Stimulated activated CD4-positive, alpha-beta T cell treated with anti-CD3 and anti-CD28 coated beads, Interleukin-4, amount 100 ng/mL, for 24 hours (primary cell): ENCODE results near the gene RCOR1.
"Not testable (repeated sequence)": the region's sequence is repeated elsewhere in the genome, so short reads cannot be mapped to it uniquely, and the experiment has no call there.

Experiments used
- DNase-seq: peaks from one replicate; pipeline ENCODE4 v3.0.0-alpha.2; 2020

RCOR1 gene

GRCh38 chr14:102571478-102572042 lies 20.9 kb upstream of the RCOR1 start:
- no peak for DNase-seq

GRCh38 chr14:102573161-102573560 lies 19.3 kb upstream of the RCOR1 start:
- DNase-seq: not testable (repeated sequence)

- no peak for DNase-seq
These were observed 18.8 kb upstream of the RCOR1 start for GRCh38 chr14:102573591-102574046.

- no peak for DNase-seq
These were observed 17.9 kb upstream of the RCOR1 start for GRCh38 chr14:102574281-102575159.

DNA sequence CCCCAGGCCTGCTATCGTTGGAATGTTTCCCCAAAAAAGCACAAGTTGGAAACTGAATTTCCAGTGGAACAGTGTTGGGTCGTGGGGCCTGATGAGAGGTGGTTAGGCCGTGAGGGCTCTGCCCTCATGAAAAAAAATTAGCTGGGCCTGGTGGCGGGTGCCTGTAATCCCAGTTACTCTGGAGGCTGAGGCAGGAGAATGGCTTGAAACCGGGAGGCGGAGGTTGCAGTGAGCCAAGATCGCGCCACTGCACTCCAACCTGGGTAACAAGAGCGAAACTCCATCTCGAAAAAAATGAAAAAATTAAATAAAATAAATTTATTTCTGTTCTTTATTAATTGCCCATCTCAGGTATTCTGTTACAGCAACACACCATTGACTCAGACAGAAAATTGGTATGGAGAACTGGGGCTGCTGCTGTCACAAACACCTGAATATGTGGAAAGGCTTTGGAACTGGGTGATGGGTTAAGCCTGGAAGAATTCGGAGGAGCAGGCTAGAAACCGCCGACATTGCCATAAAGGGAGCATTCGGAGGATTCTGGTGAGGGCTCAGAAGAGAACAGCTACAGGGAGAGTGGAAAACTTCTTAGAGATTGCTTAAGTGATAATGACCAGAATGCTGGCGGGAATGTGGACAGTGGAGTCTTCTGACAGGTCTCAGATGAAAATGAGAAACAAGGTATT lies 17.1 kb upstream of the RCOR1 start:
- DNase-seq: no peak

GRCh38 chr14:102575846-102576428 lies 16.5 kb upstream of the RCOR1 start:
- DNase-seq: not testable (repeated sequence)

DNA sequence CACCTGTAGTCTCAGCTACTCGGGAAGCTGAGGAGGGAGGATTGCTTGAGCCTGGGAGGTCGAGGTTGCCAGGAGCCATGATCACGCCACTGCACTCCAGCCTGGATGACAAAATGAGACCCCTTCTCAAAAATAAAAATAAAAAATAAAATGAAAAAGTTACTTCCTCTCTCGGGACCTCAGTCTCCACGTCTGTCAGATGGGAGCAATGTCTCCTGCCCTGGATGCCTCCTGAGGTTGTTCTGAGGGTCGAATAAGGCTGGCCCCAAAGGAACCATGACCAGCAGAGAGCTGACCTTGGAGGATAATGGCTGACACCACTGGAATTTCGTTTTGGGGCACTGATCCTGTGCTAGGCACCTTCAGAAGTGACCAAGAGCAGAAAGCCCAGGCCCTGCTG lies 13.6 kb upstream of the RCOR1 start:
- DNase-seq: no peak

DNA sequence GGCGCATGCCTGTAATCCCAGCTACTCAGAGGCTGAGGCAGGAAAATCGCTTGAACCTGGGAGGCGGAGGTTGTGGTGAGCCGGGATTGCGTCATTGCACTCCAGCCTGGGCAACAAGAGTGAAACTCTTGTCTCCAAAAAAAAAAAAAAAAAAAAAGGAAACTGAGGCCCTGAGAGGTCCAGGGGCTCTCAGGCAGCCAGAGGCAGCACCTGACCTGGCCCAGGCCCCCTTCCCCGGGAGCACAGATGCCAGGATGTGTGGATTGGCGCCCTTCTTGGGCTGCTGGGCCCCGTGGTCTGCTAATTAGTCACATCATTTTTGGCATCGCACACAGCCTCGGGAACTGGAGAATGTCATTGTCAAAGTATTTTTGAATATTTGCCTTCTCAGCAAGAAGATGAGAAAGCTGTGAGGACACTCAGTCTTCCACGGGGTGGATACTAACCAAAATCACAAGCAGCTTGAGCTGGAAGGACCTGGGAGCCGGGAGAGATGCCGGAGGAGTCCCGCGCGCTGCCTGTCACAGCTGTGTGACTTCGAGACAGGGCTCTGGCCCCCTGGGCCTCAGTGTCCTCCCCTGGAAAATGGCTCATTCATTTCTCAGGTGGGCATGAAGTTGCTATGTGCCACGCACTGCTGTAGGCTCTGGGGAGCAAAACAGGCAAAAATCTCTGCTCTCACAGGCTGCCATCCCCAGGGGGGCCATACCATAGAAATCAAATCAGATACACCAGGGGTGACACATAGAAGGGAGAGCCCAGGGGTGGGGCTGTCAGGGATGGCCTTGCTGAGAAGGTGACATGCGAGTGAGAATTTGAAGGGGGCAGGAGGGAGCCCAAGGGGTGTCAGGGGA lies 12.5 kb upstream of the RCOR1 start:
- no peak for DNase-seq

GRCh38 chr14:102580550-102581110 lies 11.8 kb upstream of the RCOR1 start:
- DNase-seq: no peak

GRCh38 chr14:102581193-102581592 lies 11.3 kb upstream of the RCOR1 start:
- no peak for DNase-seq

GRCh38 chr14:102583726-102584125 lies 8.7 kb upstream of the RCOR1 start:
- DNase-seq: no peak

DNA sequence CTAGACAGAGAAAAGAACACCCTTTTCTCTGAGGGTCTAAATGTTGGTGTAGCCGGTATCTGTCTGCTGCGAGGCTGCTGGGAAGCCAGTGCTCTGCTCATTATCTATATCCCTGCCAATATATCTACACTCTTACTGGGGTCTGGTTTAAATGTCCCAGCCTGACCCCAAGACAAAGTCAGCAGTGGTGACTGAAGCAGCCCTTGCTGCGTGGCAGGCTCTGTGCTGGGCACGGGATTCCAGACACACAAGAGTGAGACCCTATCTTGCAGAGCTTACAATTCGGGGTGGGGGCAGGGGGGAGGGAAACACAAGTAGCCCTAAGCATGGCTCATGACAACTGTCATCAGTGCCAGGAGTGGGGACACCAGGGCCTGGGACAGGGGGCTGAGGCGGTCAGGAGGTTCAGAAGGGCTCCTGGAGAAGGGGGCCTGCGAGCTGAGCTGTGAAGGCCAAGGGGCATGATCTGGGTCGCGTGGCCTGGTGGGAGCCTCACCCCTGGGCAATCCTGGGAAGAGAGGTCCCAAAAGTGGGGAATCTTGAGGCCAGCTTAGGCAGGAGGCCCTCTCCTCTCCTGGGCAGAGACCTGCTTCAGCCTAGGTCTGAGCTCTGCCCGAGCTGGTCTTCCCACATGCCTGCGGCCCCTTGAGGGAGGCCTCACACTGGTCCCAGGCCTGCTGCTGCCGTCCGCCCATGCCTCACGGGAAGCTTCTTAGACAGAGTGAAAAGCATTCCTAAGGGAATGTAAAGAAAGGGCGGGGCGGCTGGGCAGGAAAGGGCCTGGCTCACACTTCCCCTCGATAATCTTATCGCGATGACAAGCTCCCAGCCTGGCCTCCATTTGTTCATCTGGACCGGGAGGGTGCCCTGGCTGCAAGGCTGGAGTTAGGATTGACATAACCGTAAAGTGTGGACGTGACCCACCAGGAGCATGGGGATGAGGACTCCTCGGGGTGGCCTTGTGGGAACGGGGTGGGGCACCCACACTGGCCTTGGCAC lies 7.3 kb upstream of the RCOR1 start:
- DNase-seq: no peak

DNA sequence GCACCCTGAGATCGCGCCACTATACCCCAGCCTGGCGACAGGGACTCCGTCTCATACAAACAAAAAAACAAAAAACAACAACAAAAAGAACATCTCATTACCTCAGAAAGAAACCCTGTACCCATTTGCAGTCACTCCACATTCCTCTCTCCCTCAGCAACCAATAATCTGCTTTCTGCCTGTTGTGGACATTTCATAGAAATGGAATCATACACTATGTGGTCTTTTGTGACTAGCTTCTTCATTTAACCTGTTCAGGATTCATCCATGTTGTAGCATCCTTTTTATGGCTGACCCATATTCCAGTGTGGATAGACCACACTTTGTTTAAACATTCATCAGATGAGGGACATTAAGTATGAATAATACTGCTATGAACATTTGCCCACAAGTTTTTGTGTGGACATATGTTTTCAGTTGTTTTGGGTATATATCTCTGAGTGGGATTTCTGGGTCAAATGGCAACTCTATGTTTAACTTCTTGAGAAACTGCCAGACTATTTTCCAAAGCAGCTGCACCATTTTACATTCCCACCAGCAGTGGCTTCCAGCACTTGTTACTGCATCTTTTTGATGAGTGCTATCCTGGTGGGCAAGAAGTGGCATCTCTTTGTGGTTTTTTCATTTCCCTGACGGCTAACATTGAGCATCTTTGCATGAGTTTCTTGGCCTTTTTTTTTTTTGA lies 5.9 kb upstream of the RCOR1 start:
- DNase-seq: no peak

- DNase-seq: no peak
These were observed 3.6 kb upstream of the RCOR1 start for GRCh38 chr14:102588821-102589220.

DNA sequence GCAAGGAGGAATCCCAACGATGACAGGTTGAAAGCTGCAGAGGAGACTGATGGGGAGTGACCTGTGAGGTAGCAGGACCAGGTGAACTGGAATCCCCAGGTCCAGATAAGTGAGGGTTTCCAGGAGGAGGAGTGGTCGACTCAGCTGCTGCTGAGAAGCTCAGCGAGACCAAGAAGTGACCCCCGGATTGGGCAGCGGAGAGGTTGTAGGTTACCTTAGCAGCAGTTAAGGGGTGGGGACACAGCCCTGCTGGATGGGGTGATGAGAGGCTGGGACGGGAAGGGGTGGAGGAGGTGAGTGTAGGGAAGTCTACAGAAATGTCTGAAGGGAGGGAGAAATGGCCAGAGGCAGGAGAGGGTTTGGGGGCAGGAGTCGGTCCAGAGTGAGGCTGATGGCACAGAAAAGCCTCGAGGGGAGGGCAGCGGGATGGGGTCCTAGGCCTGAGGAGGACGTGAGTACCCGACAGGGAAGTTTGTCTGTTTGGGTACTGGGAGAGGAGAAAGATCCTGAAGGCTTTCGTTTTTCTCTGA lies 2.6 kb upstream of the RCOR1 start:
- DNase-seq: no peak

GRCh38 chr14:102590667-102591099 lies 1.8 kb upstream of the RCOR1 start:
- no peak for DNase-seq

DNA sequence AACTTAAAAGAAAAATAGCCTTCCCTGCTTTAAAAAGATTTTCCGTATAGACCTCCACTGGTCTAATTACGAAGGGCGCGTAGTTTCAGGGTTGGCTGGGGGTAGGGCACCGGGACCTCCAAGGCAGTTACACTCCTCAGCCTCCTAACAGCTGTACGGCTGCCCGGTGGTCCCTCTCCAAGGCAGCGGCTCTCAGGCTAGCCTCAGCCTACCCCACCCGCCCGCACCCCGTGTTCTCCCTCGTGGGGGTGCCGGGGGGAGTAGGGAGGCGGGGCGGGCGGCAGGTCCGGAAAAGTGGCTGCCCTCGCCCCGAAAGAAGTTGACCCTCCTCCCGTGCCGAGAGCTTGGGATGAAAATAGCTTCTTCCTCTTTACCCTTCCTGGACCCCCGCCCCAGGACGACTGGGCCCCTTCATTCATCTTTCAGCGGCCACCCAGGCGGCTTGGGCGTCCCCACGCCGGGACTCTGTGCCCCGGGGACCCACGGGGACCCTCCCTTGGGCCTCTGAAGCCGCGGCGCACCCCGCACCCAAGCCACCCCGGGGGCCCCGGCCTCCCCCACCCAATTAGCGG lies 991 bp upstream of the RCOR1 start:
- peak; percentile 12 for DNase-seq

DNA sequence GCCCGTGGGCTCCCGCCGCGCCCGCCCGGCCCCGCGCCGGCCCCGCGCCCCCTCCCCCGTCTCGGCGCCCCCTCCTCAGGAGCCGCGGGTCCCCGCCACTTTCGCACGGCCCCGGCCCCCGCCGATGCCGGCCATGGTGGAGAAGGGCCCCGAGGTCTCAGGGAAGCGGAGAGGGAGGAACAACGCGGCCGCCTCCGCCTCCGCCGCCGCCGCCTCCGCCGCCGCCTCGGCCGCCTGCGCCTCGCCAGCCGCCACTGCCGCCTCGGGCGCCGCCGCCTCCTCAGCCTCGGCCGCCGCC lies 263 bp downstream of the RCOR1 start:
- peak; percentile 13 for DNase-seq

GRCh38 chr14:102593061-102593824 lies 794 bp downstream of the RCOR1 start:
- peak; percentile 57 for DNase-seq
